GM20431 (cell line): ENCODE data around the gene NME4.

Experiments used
- in situ Hi-C: fragments of 300-500 bp; cut with MseI, MboI; formaldehyde crosslinking; loops from one replicate; pipeline ENCODE4 v1.15.0; 2020; ENCODE audit warnings: low sequenced_read_pairs; ENCODE audit not compliant: unreplicated experiment

NME4 gene

DNA sequence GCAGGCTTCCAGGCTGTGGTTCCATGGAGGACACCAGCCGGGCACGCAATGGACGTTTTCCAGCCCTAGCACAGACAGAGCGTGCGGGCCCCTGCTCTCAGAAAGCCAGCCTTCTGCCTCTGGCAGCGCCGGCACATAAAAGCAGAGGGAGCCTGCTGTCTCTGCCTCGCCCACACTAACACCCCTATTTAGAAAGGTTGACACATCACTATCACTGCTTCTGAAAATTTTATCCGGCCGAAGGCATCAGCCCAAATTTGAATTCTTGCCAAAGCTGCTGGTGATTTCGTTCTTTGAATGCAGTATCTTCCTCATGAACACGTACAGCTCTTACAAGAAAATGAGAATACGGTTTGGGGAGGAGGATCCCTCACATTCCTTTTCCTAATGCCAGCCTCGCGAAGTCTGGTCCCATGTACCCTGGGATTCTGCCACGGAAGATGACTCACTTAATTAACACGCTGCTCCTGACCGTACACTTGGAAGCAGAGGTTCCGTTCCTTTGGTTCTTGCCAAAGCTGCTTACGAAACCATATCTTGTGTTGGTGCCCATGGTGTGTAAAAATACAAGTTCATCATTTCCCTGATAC, 27.1 kb downstream of the NME4 start:
- in situ Hi-C loops = no loop called here

DNA sequence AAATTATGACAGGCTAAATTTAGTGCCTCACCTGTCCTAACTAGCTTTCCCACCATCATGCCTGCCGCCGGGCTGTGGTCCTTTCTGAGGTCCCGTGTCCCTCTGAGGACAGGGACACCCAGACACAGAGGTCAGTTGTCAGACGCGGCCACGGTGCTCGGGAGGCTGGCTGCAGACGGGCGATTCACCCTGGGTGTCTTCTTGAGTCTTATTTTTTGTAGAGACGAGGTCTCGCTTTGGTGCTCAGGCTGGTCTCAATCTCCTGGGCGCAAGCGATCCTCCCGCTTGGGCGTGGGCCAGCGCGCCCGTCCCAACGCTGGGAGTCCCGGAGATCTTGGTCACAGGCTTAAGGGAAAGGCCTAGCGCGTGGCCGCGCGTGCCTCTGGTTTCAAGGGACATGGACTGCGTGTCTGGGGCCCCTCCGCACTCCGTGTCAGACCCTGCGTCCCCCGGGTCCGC, 27.7 kb downstream of the NME4 start:
- in situ Hi-C loops = no loop called here

DNA sequence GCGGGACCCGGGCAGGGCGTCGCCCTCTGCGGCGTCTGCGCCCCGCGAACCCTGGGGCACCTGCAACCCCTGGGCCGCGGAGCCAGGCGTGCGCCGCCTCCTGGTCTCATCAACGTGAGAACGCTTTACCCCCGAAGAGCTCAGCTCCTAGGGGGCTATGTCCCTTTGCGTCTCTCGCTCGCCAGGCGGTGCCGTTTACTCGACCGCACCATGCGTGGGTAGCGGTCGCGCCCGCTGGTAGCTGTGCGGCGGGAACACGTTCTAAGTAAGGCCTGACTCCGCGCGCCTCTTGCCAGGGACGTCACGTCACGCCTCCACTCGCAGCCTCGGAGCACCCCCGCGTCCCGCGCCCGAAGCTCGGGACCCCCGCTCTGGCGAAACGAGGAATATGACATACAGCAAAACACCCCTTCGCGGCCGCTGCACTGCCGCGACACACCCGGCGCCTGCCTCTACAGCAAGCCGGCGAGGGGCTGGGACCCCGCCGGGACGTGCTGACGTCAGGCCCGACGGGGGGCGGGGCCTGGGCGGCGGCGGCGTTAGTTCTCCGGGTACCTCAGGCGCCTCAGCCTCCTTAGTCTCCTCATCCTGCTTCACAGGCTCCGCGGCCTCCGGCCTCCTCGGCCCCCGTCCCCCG, 28.2 kb downstream of the NME4 start, which contains the start of gene RAB11FIP3:
Gene RAB11FIP3 (plus strand): TSS at position 568 of the 637 bp plus-strand sequence. CDS start 358 bp downstream, outside the sequence.
- in situ Hi-C loops = no loop called here

DNA sequence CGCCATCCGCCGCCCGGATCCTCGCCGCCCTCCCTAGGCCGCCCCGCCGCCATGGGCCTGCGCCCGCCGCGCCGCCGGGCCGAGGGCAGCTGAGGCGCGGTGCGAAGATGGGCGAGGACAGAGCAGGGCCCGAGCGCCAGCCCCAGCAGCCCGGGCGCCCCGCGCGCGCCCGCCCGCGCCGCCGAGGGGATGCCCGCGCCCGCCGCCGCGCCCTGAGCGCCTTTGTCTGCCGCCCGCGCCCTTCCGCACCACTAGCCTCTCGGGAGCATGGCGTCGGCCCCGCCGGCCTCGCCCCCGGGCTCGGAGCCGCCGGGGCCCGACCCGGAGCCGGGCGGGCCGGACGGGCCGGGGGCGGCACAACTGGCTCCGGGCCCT, 28.7 kb downstream of the NME4 start:
- in situ Hi-C loops = no loop called here

DNA sequence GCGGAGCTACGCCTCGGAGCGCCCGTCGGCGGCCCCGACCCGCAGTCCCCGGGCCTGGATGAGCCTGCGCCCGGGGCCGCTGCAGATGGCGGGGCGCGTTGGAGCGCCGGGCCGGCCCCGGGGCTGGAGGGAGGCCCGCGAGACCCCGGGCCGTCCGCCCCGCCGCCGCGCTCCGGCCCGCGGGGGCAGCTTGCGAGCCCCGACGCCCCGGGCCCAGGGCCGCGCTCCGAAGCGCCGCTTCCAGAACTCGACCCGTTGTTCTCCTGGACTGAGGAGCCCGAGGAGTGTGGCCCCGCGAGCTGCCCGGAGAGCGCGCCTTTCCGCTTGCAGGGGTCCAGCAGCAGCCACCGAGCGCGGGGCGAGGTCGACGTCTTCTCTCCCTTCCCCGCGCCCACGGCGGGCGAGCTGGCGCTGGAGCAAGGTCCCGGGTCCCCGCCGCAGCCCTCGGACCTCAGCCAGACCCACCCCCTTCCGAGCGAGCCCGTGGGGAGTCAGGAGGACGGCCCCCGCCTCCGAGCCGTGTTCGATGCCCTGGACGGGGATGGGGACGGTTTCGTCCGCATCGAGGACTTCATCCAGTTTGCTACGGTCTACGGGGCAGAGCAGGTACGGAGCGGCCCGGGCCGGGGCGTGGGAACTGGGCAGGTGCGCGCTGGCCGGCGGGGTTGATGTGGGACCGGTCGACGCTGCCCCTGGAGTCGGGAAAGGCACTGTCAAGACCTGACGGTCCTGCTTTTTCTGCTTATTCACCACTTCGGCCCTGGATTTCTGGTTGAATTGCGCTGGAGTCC, 29.3 kb downstream of the NME4 start:
- in situ Hi-C loops = no loop called here

DNA sequence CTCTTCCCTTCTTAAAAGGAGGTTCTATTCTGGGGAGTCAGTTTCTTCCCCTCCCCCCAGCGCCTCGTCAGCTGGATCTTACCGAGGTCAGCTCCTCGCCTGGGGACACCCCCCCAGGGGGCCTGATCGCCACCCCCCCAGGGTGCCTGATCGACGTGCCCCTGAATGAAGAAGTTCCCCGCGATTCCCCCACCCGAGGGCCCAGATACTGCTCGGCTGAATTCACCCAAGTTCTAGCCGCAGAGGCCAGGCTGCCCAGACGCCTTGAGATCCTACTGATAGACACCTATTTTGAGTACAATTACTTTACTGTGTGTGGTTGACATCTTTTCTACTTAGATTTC, 29.9 kb downstream of the NME4 start:
- in situ Hi-C loops = no loop called here

DNA sequence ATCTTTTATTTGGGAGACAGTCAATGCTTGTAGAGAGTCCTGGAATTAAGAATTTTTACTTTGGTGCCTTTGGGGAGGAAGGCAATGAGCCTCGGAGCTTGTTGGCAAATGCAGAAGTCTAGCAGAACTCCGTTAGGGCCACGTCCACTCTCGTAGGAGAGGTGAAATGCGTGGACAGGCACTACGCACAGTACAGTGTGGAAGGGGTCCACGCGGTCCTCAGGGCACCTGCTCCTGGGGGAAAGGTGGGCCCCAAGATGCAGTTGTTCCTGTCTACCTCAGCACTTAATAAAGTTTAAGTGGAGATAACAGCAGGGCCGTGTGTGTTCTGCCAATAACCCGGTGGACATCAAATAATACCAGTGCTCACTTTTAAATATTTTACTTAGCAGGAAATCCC, 30.3 kb downstream of the NME4 start:
- in situ Hi-C loops = no loop called here

DNA sequence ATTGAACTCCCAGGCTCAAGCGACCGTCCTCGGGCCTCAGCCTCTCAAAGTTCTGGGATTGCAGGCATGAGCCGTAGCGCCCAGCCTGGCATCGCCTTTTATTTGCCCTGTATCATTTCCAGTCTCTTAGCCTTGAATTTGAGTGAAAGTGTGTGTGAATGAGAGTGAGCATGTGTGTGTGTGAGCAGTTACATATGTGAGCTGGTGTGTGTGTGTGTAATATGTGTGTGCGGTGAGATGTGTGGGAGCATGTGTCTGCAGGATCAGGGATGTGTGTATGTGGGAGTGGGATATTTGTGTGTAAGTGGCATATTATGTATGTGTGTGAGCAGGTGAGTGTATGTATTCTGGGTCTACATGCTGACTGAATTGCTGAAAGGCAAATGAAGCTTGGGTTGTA, 33.9 kb downstream of the NME4 start:
- in situ Hi-C loops = no loop called here

DNA sequence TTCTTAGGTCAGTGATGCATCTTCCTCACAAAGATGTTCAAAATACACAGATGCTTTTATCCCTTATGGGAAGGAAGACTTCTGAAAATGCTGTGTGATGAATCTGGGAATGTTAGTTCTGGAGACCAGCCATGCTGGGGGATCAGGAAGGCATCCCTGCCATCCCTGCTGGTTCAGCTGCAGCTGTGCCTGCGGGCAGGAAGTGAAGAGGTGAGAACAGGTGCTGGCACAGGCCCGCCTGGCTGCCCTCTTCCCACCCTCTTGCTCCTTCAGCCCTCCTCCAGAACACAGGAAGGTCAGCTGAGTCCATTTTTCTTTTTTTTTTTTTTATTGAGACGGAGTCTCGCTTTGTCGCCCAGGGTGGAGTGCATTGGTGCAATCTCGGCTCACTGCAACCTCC, 43.6 kb downstream of the NME4 start:
- in situ Hi-C loops = no loop called here

DNA sequence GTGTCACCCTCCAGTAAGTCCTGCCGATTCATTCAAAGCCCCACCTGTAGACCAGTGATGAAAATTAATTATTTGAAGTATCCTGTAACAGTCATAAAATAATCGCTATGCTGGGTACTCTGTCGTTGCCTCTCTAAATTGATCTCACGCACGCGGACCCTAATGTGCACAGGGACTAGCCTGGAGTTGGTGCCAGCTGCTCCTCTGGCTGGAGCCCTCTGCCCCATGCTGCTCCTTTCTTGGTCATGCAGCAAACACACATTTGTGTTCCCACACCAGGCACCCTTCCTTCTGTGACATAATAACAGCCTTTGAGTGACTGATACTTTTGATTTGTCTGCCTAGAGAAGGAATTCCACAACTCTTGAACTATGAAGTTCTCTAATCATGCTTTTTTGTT, 44.4 kb downstream of the NME4 start:
- in situ Hi-C loops = no loop called here

DNA sequence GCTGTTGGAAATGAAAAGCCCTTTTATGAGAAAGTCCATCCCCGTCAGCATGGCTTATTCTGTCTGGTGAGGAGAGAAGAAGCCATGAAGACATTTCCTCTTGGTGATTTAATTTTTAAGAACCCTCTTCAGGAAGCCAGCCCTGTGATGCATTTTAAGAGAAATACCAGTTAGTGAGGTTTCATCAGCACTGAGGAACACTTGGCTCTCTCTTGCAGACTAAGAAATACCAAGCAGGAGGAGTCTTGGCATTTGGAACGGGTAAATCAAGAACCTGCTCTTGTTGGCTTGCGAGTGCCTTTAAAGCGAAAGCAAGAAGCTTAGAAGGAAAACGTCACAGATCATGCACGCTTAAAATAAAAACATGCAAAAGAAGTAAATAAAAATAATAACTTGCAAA, 46.0 kb downstream of the NME4 start:
- in situ Hi-C loops = no loop called here

DNA sequence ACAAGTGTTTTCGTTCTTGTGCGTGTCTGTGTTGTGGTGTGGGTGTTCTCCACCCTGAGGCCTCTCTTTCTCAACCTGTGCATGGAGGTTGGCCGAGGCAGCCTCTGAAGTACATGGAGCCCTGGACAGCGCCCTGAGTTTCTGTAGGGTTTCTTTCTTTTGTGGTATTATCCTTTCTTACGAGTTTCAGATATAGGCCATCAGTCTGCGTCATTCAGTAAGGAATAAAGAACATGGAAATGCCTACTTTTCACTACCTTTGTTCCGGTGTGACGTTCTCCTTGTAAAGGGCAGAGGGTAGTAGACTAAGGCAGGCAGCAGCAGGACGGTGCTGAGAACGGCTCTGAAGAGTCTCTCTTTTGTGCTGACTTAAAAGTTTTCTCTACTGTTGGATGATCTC, 47.0 kb downstream of the NME4 start:
- in situ Hi-C loops = no loop called here

DNA sequence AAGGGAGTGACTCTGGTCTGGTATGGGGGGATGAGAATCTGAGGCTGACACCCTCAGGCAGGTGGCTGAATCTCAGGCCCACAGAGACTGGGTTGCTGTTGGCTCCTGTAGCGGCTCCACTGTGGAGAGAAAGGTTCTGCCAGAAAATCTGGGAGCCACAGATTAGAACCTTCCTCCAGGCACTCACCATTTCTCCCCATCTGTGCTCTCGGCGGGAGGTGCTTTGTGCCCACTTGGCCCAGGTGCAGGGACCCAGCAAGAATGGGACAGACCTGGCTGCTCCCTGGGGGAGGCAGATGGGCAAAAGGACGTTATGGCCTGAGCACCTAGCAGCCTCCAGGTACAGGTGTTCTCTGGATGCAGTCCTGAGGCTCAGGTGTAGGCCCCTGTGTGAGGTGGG, 48.6 kb downstream of the NME4 start:
- in situ Hi-C loops = no loop called here
